Panc1 (cell line): ENCODE measurements around the gene CNST. TPM values are rescaled to one million over a fixed set of nuclear protein-coding genes. Genes with fewer than 3 reads are reported as not detected.

ENCODE experiments used
- ATAC-seq: fragments of 200-7000 bp; cut with Tn5 transposase; 2 replicates; pipeline ENCODE4 v1.9.1; 2020; ENCODE audit warnings: mild to moderate bottlenecking, moderate library complexity
- BruUV-seq: library from RNA; stranded (reverse); fragments of 400-500 nt; replicated peaks from 2 replicates; lab custom pipeline; 2021; lab: Mats Ljungman, UMichigan
- CTCF ChIA-PET: fragments of 300-600 bp; sonication (Branson Sonifier 250); formaldehyde crosslinking; loops from one replicate; lab custom pipeline; 2022; ENCODE audit warnings: antibody characterized with exemption; lab: Charles Lee
- POLR2A ChIA-PET: fragments of 300-600 bp; sonication (Branson Sonifier 250); formaldehyde crosslinking; loops from one replicate; lab custom pipeline; 2022; ENCODE audit warnings: antibody characterized with exemption; lab: Charles Lee
- DNase-seq: peaks from one replicate; pipeline ENCODE4 v3.0.0-alpha.2; 2010; ENCODE audit warnings: low read depth, low spot score
- H3K27ac ChIP-seq: 2 replicates; pipeline ENCODE4 v1.5.1; 2011; ENCODE audit warnings: mild to moderate bottlenecking, low read length, inconsistent platforms
- H3K27me3 ChIP-seq: fragments of 200-500 bp; sonication (Bioruptor generic); 2 replicates; pipeline ENCODE4 v1.6.0; 2014; ENCODE audit warnings: low read length, inconsistent platforms; ENCODE audit not compliant: control insufficient read depth, insufficient read depth
- H3K36me3 ChIP-seq: fragments of 200-500 bp; sonication (Bioruptor generic); 2 replicates; pipeline ENCODE4 v1.5.1; 2014; ENCODE audit warnings: inconsistent platforms, mild to moderate bottlenecking, low read length, moderate library complexity; ENCODE audit not compliant: control insufficient read depth, insufficient read depth
- H3K4me1 ChIP-seq: 2 replicates; pipeline ENCODE4 v1.5.1; 2011; ENCODE audit warnings: inconsistent platforms, mild to moderate bottlenecking, low read length, moderate library complexity; ENCODE audit not compliant: control insufficient read depth, insufficient read depth
- H3K4me3 ChIP-seq, 2 experiments: 2 replicates each; pipeline ENCODE4 v1.5.1; 2011 to 2012; ENCODE audit warnings: low read depth in 2 of 2, low read length in 2 of 2, mild to moderate bottlenecking in 2 of 2, inconsistent platforms in 1 of 2, moderate library complexity in 1 of 2
- H3K9me3 ChIP-seq: fragments of 200-500 bp; sonication (Bioruptor generic); 2 replicates; pipeline ENCODE4 v1.5.1; 2014; ENCODE audit warnings: low read depth, mild to moderate bottlenecking, inconsistent platforms, low read length, moderate library complexity; ENCODE audit not compliant: control insufficient read depth, insufficient read depth
- CTCF ChIP-seq: fragments of 450-650 bp; IDR thresholded peaks from 2 replicates; pipeline ENCODE4 v1.5.1; 2017; ENCODE audit warnings: mild to moderate bottlenecking
- POLR2AphosphoS5 ChIP-seq: IDR thresholded peaks from 2 replicates; pipeline ENCODE4 v1.6.1; 2012; ENCODE audit warnings: mild to moderate bottlenecking, low read depth, low read length, moderate library complexity
- REST ChIP-seq, 2 experiments: IDR thresholded peaks; 2 replicates each; pipeline ENCODE4 v1.6.1; 2011 to 2012; ENCODE audit warnings: low read depth in 2 of 2, control low read depth in 1 of 2, low read length in 1 of 2, mild to moderate bottlenecking in 1 of 2, moderate library complexity in 1 of 2; ENCODE audit not compliant: insufficient read depth in 1 of 2
- SIN3A ChIP-seq: IDR thresholded peaks from 2 replicates; pipeline ENCODE4 v1.6.1; 2012; ENCODE audit warnings: low read depth, mild to moderate bottlenecking, low read length, moderate library complexity, borderline replicate concordance; ENCODE audit not compliant: insufficient read depth
- TCF7L2 ChIP-seq: IDR thresholded peaks from 2 replicates; pipeline ENCODE4 v1.6.1; 2011; ENCODE audit warnings: mild to moderate bottlenecking, low read depth, low read length, inconsistent platforms
- in situ Hi-C: cut with HindIII; loops from 2 replicates; pipeline ENCODE4 v1.10.0; 2016; ENCODE audit warnings: low sequenced_read_pairs, low pct_unique_long_range_greater_than_20kb
- intact Hi-C: fragments of 100-400 bp; cut with micrococcal nuclease; formaldehyde crosslinking; loops from one replicate; pipeline ENCODE4 v1.10.0; 2022; ENCODE audit not compliant: unreplicated experiment
- total RNA-seq: library from RNA; stranded (reverse); gene quantifications from one replicate; pipeline ENCODE4 v1.2.1, GENCODE V29; 2021; ENCODE audit not compliant: unreplicated experiment

CNST gene
- total RNA-seq, 1 experiment from 2014 or later, result 18.5 TPM

GRCh38 chr1:246638941-246639655 is 72.8 kb downstream of the CNST start:
- in situ Hi-C loops (no loop called here), intact Hi-C loops (no loop called here)
- no peak for ATAC-seq
- no peak for TF ChIP-seq POLR2AphosphoS5
- no peak for TF ChIP-seq CTCF
- TF ChIP-seq SIN3A, result no peak
- TF ChIP-seq REST (IDR thresholded peaks at IDR 0.05; ENCODE audit: insufficient read depth in 1 of 2, low read depth in 2 of 2, low read length in 1 of 2), result no peak
- no peak for TF ChIP-seq TCF7L2
- Histone ChIP-seq H3K9me3 (no peaks in the 10 kb centered on the region), H3K27ac (no peak overlapping the region), H3K27me3 (no peaks in the 10 kb centered on the region), H3K36me3 (no peaks in the 10 kb centered on the region; the same call in 1 of the 2 replicates), H3K4me1 (no peaks in the 10 kb centered on the region; the same call in 1 of the 2 replicates), H3K4me3 (no peak overlapping the region)
- ChIA-PET POLR2A (no interaction called here), CTCF (no interaction called here)
- no peak for DNase-seq
- BruUV-seq, result no TSS peak

- no peak overlapping the region for H3K27ac ChIP-seq
- in situ Hi-C loops, result no loop called here
- DNase-seq, result no peak
- H3K4me1 ChIP-seq, result no peaks in the 10 kb centered on the region; the same call in 1 of the 2 replicates
- H3K36me3 ChIP-seq, result no peaks in the 10 kb centered on the region; the same call in 1 of the 2 replicates
- no peaks in the 10 kb centered on the region for H3K27me3 ChIP-seq
- ChIA-PET POLR2A (no interaction called here), CTCF (no interaction called here)
- intact Hi-C loops, result no loop called here
- BruUV-seq, result no TSS peak
- H3K9me3 ChIP-seq, result no peaks in the 10 kb centered on the region
- TF ChIP-seq POLR2AphosphoS5 (no peak), CTCF (no peak), TCF7L2 (no peak), REST (IDR thresholded peaks at IDR 0.05; ENCODE audit: insufficient read depth in 1 of 2, low read depth in 2 of 2, low read length in 1 of 2) (no peak), SIN3A (no peak)
- no peak overlapping the region for H3K4me3 ChIP-seq
- no peak for ATAC-seq
Measured at GRCh38 chr1:246639732-246640131, 73.5 kb downstream of the CNST start.
